Measurements from ENCODE around the gene SLC38A1. TPM values are rescaled to one million over a fixed set of nuclear protein-coding genes. Genes with fewer than 3 reads are reported as not detected.

Gene SLC38A1
- total RNA-seq, 3 donors from 2014 or later: 7.8 to 219 (median 101) TPM

GRCh38 chr12:46238821-46239220 lies 30.0 kb downstream of the SLC38A1 start:
- Histone ChIP-seq H3K27ac (no peak overlapping the region), H3K9me3 (no peaks in the 10 kb centered on the region), H3K27me3 (no peaks in the 10 kb centered on the region), H3K4me1 (no peaks in the 10 kb centered on the region), H3K4me3 (no peak overlapping the region), H3K36me3 (no peaks in the 10 kb centered on the region)
- no peak for DNase-seq (ENCODE audit: low spot score in 2 of 2)
- TF ChIP-seq POLR2A (IDR thresholded peaks at IDR 0.05) (no peak), POLR2AphosphoS5 (IDR thresholded peaks at IDR 0.05) (no peak), CTCF (IDR thresholded peaks at IDR 0.05) (no peak)
- intact Hi-C loops (cut with DNase I; ENCODE audit: low total_unique reads): no loop called here

GRCh38 chr12:46237371-46238045 lies 31.3 kb downstream of the SLC38A1 start:
- no peaks in the 10 kb centered on the region for H3K4me1 ChIP-seq
- H3K27me3 ChIP-seq: no peaks in the 10 kb centered on the region
- no peaks in the 10 kb centered on the region for H3K36me3 ChIP-seq
- H3K27ac ChIP-seq: no peak overlapping the region
- DNase-seq (ENCODE audit: low spot score in 2 of 2): no peak
- TF ChIP-seq POLR2A (IDR thresholded peaks at IDR 0.05) (no peak), POLR2AphosphoS5 (IDR thresholded peaks at IDR 0.05) (no peak), CTCF (IDR thresholded peaks at IDR 0.05) (no peak)
- intact Hi-C loops (cut with DNase I; ENCODE audit: low total_unique reads): no loop called here
- no peak overlapping the region for H3K4me3 ChIP-seq
- H3K9me3 ChIP-seq: no peaks in the 10 kb centered on the region

- intact Hi-C loops (cut with DNase I; ENCODE audit: low total_unique reads): no loop called here
- no peaks in the 10 kb centered on the region for H3K36me3 ChIP-seq
- TF ChIP-seq POLR2A (IDR thresholded peaks at IDR 0.05): no peak
- no peak for TF ChIP-seq POLR2AphosphoS5 (IDR thresholded peaks at IDR 0.05)
- TF ChIP-seq CTCF (IDR thresholded peaks at IDR 0.05): no peak
- no peaks in the 10 kb centered on the region for H3K4me1 ChIP-seq
- DNase-seq (ENCODE audit: low spot score in 2 of 2): no peak
- no peak overlapping the region for H3K27ac ChIP-seq
- H3K4me3 ChIP-seq: no peak overlapping the region
- no peaks in the 10 kb centered on the region for H3K27me3 ChIP-seq
- H3K9me3 ChIP-seq: no peaks in the 10 kb centered on the region
Measured at GRCh38 chr12:46234000-46234399, 34.8 kb downstream of the SLC38A1 start.

- no peaks in the 10 kb centered on the region for H3K27me3 ChIP-seq
- H3K4me1 ChIP-seq: no peaks in the 10 kb centered on the region
- H3K36me3 ChIP-seq: no peaks in the 10 kb centered on the region
- DNase-seq (ENCODE audit: low spot score in 2 of 2): no peak
- intact Hi-C loops (cut with DNase I; ENCODE audit: low total_unique reads): no loop called here
- no peak overlapping the region for H3K27ac ChIP-seq
- H3K9me3 ChIP-seq: no peaks in the 10 kb centered on the region
- H3K4me3 ChIP-seq: no peak overlapping the region
- no peak for TF ChIP-seq CTCF (IDR thresholded peaks at IDR 0.05)
- TF ChIP-seq POLR2AphosphoS5 (IDR thresholded peaks at IDR 0.05): no peak
- no peak for TF ChIP-seq POLR2A (IDR thresholded peaks at IDR 0.05)
Measured at GRCh38 chr12:46233423-46233822, 35.4 kb downstream of the SLC38A1 start.

GRCh38 chr12:46230983-46231382 lies 37.9 kb downstream of the SLC38A1 start:
- H3K4me3 ChIP-seq: no peak overlapping the region
- H3K27ac ChIP-seq: no peak overlapping the region
- no peaks in the 10 kb centered on the region for H3K9me3 ChIP-seq
- no peaks in the 10 kb centered on the region for H3K4me1 ChIP-seq
- no peak for DNase-seq (ENCODE audit: low spot score in 2 of 2)
- no peaks in the 10 kb centered on the region for H3K36me3 ChIP-seq
- H3K27me3 ChIP-seq: no peaks in the 10 kb centered on the region
- intact Hi-C loops (cut with DNase I; ENCODE audit: low total_unique reads): no loop called here
- TF ChIP-seq CTCF (IDR thresholded peaks at IDR 0.05): no peak
- TF ChIP-seq POLR2AphosphoS5 (IDR thresholded peaks at IDR 0.05): no peak
- TF ChIP-seq POLR2A (IDR thresholded peaks at IDR 0.05): no peak
